Transverse colon (tissue), 4 donors: Measurements from ENCODE around the gene CENPI. TPM values are rescaled to one million over a fixed set of nuclear protein-coding genes. Genes with fewer than 3 reads are reported as not detected.

Experiments
- DNase-seq: peaks from one replicate; pipeline ENCODE4 v3.0.0-alpha.2; 2019
- H3K27ac ChIP-seq, 4 donors: fragments of 200-600 bp; sonication (generic); 2 replicates each; pipeline ENCODE4 v1.5.1; 2016 to 2018; ENCODE audit warnings: inconsistent platforms in 4 of 4
- H3K27me3 ChIP-seq: fragments of 200-600 bp; sonication (generic); 2 replicates; pipeline ENCODE4 v1.5.1; 2017; ENCODE audit warnings: inconsistent platforms
- H3K36me3 ChIP-seq, 4 donors: fragments of 200-600 bp; sonication (generic); 2 replicates each; pipeline ENCODE4 v1.5.1; 2017 to 2019; ENCODE audit warnings: inconsistent platforms in 4 of 4
- H3K4me1 ChIP-seq, 4 donors: fragments of 200-600 bp; sonication (generic); 2 replicates each; pipeline ENCODE4 v1.5.1; 2017 to 2020; ENCODE audit warnings: inconsistent platforms in 4 of 4
- H3K4me3 ChIP-seq, 4 donors: fragments of 200-600 bp; sonication (generic); 1 replicate in 1 of 4; 2 replicates in 3 of 4; pipeline versions ENCODE4 v1.5.1 to v1.6.1; 2017 to 2019; ENCODE audit warnings: inconsistent platforms in 4 of 4
- H3K9me3 ChIP-seq, 2 donors: fragments of 200-600 bp; sonication (generic); 2 replicates each; pipeline ENCODE4 v1.5.1; 2017 to 2019; ENCODE audit warnings: inconsistent platforms in 2 of 2
- CTCF ChIP-seq, 5 experiments: fragments of 200-600 bp in 3 of 5; fragments of 450-650 bp in 2 of 5; sonication (generic) in 3 of 5; IDR thresholded peaks; 1 replicate in 2 of 5; 2 replicates in 3 of 5; pipeline ENCODE4 v1.5.1; 2016 to 2017; ENCODE audit warnings: antibody characterized with exemption in 5 of 5, inconsistent platforms in 3 of 5, mild to moderate bottlenecking in 2 of 5, moderate library complexity in 1 of 5
- EP300 ChIP-seq: sonication (generic); formaldehyde crosslinking; IDR thresholded peaks from one replicate; pipeline ENCODE4 v1.6.1; 2017; ENCODE audit warnings: antibody characterized with exemption, low read depth
- POLR2A ChIP-seq: fragments of 450-650 bp; IDR thresholded peaks from one replicate; pipeline ENCODE4 v1.6.1; 2016; ENCODE audit warnings: antibody characterized with exemption, mild to moderate bottlenecking, moderate library complexity
- POLR2AphosphoS5 ChIP-seq, 3 donors: sonication (generic); formaldehyde crosslinking; IDR thresholded peaks; one replicate each; pipeline ENCODE4 v1.6.1; 2016; ENCODE audit warnings: antibody characterized with exemption in 3 of 3
- WGBS, 2 donors: methylation state at CpG; one replicate each; pipeline ENCODE4 v1.1.5; 2018; ENCODE audit warnings: low coverage in 1 of 2; 5-methylcytosine and 5-hydroxymethylcytosine counted together
- in situ Hi-C, 4 donors: fragments of 200-750 bp; cut with MboI; loops; one replicate each; pipeline versions ENCODE4 v1.15.0 to v1.15.1; 2017; ENCODE audit warnings: low sequenced_read_pairs in 3 of 4, low pct_ligation_motif_present in 1 of 4, low pct_unique_long_range_greater_than_20kb in 1 of 4
- intact Hi-C: fragments of 100-400 bp; cut with DNase I; formaldehyde crosslinking; loops from one replicate; pipeline ENCODE4 v1.15.1; 2023; ENCODE audit warnings: low total_unique reads
- total RNA-seq, 4 donors: library from RNA; depleted of rRNA; stranded (reverse); fragments of >200 nt; gene quantifications; one replicate each; pipeline ENCODE4 v1.1.0, GENCODE V29; 2016

The CENPI gene
- total RNA-seq, 4 donors from 2014 or later, result 0.68 to 1.7 (median 1.2) TPM; not detected in 1

- Histone ChIP-seq H3K9me3 (no peaks in the 10 kb centered on the region), H3K27me3 (no peaks in the 10 kb centered on the region), H3K4me3 (no peak overlapping the region), H3K36me3 (no peaks in the 10 kb centered on the region), H3K27ac (no peak overlapping the region), H3K4me1 (no peaks in the 10 kb centered on the region)
- WGBS, 2 donors, result 83% methylated on average over 4 of the region's 4 CpGs; no CpG with 5 or more reads in 1 of the 2 donors
- intact Hi-C loops, result no loop called here
- DNase-seq, result no peak
- in situ Hi-C loops, result no loop called here
- TF ChIP-seq POLR2AphosphoS5 (IDR thresholded peaks at IDR 0.05) (no peak), EP300 (no peak), POLR2A (no peak), CTCF (IDR thresholded peaks at IDR 0.05) (no peak)
These were observed 10.3 kb downstream of the CENPI start for GRCh38 chrX:101108284-101108683.

- in situ Hi-C loops, result no loop called here
- Histone ChIP-seq H3K36me3 (no peaks in the 10 kb centered on the region), H3K9me3 (no peaks in the 10 kb centered on the region)
These were observed 19.7 kb downstream of the CENPI start for GRCh38 chrX:101117701-101118100.

GRCh38 chrX:101136235-101136634, 38.2 kb downstream of the CENPI start:
- no peaks in the 10 kb centered on the region for H3K36me3 ChIP-seq
- H3K9me3 ChIP-seq, result no peaks in the 10 kb centered on the region
- no peak for DNase-seq
- WGBS, 2 donors, result 67% methylated on average over 2 of the region's 2 CpGs
- intact Hi-C loops, result no loop called here
- no peaks in the 10 kb centered on the region for H3K27me3 ChIP-seq
- no peak overlapping the region for H3K27ac ChIP-seq
- in situ Hi-C loops, result no loop called here
- no peak for TF ChIP-seq POLR2A
- no peak for TF ChIP-seq POLR2AphosphoS5 (IDR thresholded peaks at IDR 0.05)
- no peak for TF ChIP-seq EP300
- TF ChIP-seq CTCF (IDR thresholded peaks at IDR 0.05), result no peak
- no peak overlapping the region for H3K4me3 ChIP-seq
- no peaks in the 10 kb centered on the region for H3K4me1 ChIP-seq

More at GRCh38 chrX:101117701-101118100, 19.7 kb downstream of the CENPI start:
- intact Hi-C loops, result loop anchor here (5.0 kb wide), 1 partner anchor 395 kb away; no protein-coding TSS in a partner anchor
- H3K4me1 ChIP-seq, result no peaks in the 10 kb centered on the region
- WGBS, 2 donors, result 47 to 88% methylated on average over 1 to 3 of the region's 3 CpGs
- H3K27me3 ChIP-seq, result no peaks in the 10 kb centered on the region
- no peak for TF ChIP-seq CTCF (IDR thresholded peaks at IDR 0.05)
- TF ChIP-seq POLR2AphosphoS5 (IDR thresholded peaks at IDR 0.05), result no peak
- TF ChIP-seq POLR2A, result no peak
- no peak for TF ChIP-seq EP300
- no peak overlapping the region for H3K4me3 ChIP-seq
- DNase-seq, result no peak
- no peak overlapping the region for H3K27ac ChIP-seq

Other genes starting within 250 kb of the CENPI start
- gene NOX1, start 223.8 kb upstream of the CENPI start, total RNA-seq, result 10 to 100 TPM; 17.6 to 31.8 (median 23.7) TPM
- 1 to 10 TPM; 1.9 to 5.9 (median 2.2) TPM for gene XKRX, start 169.3 kb upstream of the CENPI start, total RNA-seq
- gene ARL13A, start 128.5 kb upstream of the CENPI start, total RNA-seq, result not detected
- 10 to 100 TPM; 14.9 to 25.4 (median 21.7) TPM for gene TRMT2B, start 46.1 kb upstream of the CENPI start, total RNA-seq
- gene TMEM35A, start 19.3 kb upstream of the CENPI start, total RNA-seq, result 1 to 10 TPM; 2.0 to 9.1 (median 6.6) TPM
- 1 to 10 TPM in 1 of 4 donors, under 1 TPM in 3; 0.20 to 1.5 (median 0.81) TPM for gene DRP2, start 121.6 kb downstream of the CENPI start, total RNA-seq
- under 1 TPM in 2 of 4 donors, not detected in 2; 0.64 to 0.75 TPM for gene TAF7L, start 193.1 kb downstream of the CENPI start, total RNA-seq